ENCODE results near the gene P2RY14.
"Not testable (repeated sequence)": the region's sequence is repeated elsewhere in the genome, so short reads cannot be mapped to it uniquely, and the experiment has no call there.

Gene P2RY14

DNA sequence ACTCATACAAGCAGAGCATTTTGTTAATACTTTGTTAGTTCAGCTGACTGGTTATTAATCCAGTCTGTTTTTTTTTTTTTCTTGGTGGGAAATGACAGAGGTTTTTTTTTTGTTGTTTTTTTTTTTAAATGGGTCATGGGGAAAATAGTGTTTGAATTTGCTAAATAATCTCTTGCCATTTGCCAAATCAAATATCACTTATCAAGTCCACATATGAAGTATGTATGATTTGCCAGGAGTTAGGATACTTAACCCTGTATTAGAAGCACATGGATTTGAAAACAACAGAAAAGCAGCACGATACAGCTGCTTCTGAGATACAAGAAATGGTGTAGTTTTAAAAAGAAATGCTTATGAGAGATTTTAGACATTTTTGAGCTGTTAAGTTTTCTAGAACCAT, 21.6 kb downstream of the P2RY14 start:
- DNase-seq = no peak

- no peak for DNase-seq
Observed at GRCh38 chr3:151248772-151249337, 29.5 kb downstream of the P2RY14 start.

DNA sequence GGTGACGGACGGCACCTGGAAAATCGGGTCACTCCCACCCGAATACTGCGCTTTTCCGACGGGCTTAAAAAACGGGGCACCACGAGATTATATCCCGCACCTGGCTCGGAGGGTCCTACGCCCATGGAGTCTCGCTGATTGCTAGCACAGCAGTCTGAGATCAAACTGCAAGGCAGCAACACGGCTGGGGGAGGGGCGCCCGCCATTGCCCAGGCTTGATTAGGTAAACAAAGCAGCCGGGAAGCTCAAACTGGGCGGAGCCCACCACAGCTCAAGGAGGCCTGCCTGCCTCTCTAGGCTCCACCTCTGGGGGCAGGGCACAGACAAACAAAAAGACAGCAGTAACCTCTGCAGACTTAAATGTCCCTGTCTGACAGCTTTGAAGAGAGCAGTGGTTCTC, 36.3 kb downstream of the P2RY14 start:
- not testable (repeated sequence) for DNase-seq

- no peak for DNase-seq
Observed at GRCh38 chr3:151236736-151237135, 41.6 kb downstream of the P2RY14 start.

GRCh38 chr3:151236316-151236715, 42.0 kb downstream of the P2RY14 start:
- no peak for DNase-seq

GRCh38 chr3:151234825-151235224, 43.5 kb downstream of the P2RY14 start:
- no peak for DNase-seq

- no peak for DNase-seq
Observed at GRCh38 chr3:151232991-151233390, 45.4 kb downstream of the P2RY14 start.

DNA sequence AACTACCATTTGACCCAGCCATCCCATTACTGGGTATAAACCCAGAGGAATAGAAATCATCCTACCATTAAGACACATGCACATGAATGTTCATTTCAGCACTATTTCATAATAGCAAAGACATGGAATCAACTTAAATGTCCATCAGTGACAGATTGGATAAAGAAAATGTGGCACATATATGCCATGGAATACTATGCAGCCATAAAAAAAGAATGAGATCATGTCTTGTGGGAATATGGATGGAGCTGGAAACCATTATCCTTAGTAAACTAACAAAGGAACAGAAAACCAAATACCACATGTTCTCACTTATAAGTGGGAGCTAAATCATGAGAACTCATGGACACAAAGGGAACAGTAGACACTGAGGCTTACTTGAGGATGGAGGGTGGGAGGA, 45.9 kb downstream of the P2RY14 start:
- DNase-seq = not testable (repeated sequence)

DNA sequence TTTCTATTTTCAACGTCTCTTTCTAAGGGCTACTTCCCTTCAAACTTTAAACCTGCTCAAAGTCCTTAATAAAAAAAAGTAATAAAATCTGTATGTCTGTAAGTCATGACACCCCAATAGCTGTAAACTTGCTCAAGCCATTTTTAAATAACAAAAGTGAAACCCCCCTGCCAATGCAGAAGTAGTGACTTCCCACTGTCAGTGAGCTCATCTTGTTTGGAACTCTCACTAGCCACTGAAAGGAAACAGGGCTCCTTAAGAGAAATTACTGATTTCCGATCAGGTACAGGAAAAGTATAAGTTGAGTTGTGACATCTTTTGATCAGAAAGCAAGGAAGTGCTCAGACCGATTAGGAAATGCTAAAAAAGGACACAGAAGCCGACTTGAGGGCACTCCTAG, 47.7 kb downstream of the P2RY14 start:
- no peak for DNase-seq

DNA sequence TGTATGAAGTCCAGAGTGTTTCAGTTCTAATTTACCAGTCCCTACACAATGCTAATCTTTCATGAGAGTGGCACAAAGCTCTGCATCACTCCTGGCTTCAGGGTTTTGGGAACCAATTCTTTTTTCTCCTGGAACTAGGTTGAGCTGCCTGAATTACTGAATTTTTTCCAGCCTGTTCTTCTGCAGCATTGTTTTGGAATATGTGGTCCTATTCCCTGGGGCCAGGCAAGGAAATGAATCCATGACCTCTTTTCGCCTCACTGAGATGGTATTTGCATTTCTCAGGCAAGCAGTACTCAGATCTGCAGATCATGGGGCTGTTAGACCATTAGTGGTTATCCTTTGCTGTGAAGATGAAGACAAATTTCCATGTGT, 49.7 kb downstream of the P2RY14 start:
- no peak for DNase-seq

- peak in 12 of 14 donors; percentile 1 to 78 (median 46) for DNase-seq
Observed at GRCh38 chr3:151227807-151228665, 50.3 kb downstream of the P2RY14 start.

DNA sequence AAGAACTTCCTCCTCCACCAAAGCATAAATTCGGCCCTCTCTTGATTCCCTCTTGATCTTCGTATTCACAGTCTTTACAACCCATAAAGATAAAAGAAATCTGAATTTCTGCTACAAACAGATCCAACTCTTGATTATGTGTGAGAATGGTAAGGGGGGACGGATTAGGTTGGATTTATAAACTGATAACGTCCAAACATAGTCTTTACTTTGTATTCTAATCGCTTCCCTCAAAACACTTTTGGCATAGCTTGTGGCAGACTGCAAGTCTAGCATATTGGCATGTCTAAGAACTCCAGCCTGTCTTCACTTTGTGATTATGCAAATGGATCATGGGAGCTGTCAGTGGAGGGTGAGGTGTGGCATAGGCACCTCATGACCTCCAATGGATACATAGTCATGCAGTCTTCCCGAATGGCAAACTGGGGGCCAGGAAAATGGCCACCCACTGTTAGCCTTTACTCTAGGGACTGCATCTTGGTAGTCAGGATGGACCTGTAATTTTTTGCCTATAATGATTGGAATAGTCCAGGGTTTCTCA, 51.0 kb downstream of the P2RY14 start:
- DNase-seq = peak in 1 of 14 donors; percentile 31

DNA sequence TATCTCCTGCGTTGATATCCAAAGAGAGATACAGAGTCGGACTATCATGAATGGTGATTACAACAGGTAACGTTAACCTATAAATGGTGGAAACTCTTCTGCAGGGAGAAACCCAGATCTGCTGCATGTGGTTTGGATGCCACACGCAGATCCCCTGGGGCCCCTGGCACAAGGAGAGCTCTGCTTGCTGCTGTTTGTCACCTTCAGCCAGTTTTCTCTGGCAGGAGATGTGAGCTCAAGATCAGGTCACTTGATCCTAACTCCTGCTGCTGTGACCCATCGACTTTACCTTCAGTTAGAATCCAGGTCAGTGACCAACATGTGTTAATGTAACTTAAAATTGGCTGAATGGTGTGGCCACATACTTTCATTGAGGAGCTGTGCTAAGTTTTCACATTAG, 51.5 kb downstream of the P2RY14 start:
- DNase-seq = no peak

- DNase-seq = no peak
Observed at GRCh38 chr3:151226088-151226563, 52.2 kb downstream of the P2RY14 start.

DNA sequence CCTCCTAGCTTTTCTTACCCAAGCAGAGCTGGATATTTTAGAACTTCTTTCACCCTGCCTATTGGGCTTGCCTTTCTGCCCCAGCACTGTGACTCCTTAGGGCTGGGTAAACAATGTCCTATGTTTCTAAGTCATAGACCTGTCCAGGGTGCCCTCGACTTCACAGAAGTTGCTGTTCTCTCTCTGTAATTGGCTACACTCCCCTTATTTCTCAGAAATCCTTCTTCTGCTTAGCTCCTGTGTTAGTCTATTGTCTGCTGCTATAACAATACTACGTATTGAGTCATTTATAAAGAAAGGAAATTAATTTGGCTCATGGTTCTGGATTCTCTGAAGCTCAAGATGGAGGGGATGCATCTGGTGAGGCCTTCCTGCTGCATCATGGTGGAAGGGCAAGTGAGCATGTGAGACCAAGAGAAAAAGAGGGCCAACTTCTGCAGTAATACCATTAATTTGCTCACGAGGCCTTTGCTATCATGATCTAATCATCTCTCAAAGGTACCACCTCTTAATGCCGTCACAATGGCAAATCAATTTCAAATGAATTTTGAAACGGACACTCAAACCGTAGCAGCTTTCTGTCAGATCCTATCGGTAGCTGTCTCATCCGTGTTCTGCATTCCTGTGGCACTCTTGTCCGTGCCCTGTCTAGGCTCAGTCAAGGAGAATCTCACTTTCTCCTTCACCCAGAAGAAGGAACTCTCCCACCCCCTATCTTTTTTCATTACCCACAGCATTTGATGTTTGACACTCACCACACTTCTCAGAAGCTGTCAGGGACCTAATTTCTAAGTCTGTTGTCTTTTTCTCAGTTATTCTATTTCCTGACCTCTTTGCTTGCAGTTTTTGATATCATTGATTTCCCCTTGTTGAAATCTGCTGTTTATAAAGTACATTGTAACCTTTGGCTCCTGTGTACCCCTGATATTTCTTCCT, 53.0 kb downstream of the P2RY14 start:
- no peak for DNase-seq

- no peak for DNase-seq
Observed at GRCh38 chr3:151224268-151224866, 54.0 kb downstream of the P2RY14 start.

DNA sequence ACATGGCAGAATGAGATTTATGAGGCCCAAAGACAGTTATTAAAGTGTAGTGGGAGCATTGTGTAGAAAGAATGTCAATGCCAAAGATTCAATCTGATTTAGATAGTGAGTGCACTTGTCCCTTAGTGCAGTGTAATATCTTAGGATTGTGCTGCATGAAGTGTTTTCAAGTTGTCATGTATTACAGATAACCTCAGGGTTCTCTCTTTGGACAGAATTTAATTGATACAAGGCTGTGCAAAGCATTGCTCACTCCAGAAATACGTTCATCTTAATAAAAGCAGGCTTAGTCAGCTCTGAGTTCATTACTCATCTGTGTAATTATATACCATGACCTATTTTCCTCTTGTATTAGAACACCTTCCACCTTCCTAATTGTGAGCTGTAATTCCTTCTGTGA, 59.3 kb downstream of the P2RY14 start:
- DNase-seq = no peak

DNA sequence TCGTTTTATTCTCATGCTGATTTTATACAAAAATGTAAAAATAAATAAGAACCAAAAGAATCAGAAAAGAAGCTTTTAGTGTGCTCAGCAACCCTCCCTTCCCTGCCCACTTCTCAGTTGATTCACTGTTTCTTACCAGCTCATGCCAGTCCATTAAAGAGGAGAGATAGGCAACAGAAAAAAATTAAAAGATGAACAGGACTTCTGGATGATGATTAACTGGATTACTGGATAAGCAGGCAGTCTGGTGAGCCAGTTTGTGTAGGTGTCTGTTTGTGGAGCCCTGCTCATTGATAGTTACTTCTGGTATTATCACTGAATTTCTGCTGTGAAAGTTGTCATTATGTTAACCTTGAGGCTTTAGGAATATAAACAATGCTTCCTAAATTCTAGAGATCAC, 60.2 kb downstream of the P2RY14 start:
- no peak for DNase-seq

GRCh38 chr3:151216641-151217607, 61.4 kb downstream of the P2RY14 start:
- no peak for DNase-seq

DNA sequence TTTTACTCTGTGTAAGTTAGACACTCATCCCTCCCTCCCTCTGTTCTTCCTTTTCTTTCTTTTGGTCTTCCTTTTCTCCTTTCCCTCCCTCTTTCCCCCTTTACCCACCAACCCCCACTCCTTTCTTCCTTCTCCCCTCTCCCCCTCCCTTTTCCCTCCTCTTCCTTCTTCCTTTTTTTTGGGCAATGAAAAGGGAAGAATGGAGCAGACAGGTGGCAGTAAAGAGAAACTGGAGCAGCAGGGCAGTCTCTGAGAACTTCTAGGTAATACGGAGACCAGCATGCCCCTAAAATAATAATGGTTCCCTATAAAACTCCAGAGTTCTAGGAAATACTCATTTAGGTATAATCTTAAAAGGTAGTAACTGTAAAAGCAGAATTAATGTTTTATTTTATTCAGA, 63.9 kb downstream of the P2RY14 start:
- no peak for DNase-seq

GRCh38 chr3:151213881-151214280, 64.5 kb downstream of the P2RY14 start:
- DNase-seq = no peak
